HG03280 (cell line): ENCODE results near the gene TSPAN9.

Experiments
- ATAC-seq: cut with Tn5 transposase; IDR thresholded peaks from one replicate; pipeline ENCODE4 v1.9.1; 2021; ENCODE audit warnings: mild to moderate bottlenecking, moderate library complexity; ENCODE audit not compliant: unreplicated experiment

Gene TSPAN9

GRCh38 chr12:3283137-3283680, 206.0 kb downstream of the TSPAN9 start:
- ATAC-seq: no peak

DNA sequence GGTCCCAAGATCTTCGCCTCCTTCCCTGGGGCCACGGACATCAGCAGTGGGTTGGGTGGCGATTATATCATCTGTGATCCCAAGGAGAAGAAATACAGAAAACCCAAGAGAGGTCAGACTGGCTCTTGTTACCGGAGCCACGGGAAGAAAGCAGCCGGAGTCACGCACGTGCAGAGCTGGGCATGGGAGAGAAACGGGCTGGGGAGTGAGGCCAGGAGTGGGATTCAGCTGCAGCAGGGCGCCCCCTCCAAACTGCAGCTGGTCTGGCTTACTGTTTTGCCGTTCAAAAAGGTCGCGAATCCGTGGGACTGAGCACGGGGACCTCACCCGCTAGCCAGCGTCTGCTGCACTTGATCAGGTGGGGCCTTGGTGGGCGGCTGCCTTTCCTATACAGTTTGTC, 207.2 kb downstream of the TSPAN9 start:
- ATAC-seq: no peak

- ATAC-seq: no peak
Measured at GRCh38 chr12:3285570-3285969, 208.4 kb downstream of the TSPAN9 start.

- ATAC-seq: no peak
Measured at GRCh38 chr12:3288690-3289089, 211.5 kb downstream of the TSPAN9 start.

DNA sequence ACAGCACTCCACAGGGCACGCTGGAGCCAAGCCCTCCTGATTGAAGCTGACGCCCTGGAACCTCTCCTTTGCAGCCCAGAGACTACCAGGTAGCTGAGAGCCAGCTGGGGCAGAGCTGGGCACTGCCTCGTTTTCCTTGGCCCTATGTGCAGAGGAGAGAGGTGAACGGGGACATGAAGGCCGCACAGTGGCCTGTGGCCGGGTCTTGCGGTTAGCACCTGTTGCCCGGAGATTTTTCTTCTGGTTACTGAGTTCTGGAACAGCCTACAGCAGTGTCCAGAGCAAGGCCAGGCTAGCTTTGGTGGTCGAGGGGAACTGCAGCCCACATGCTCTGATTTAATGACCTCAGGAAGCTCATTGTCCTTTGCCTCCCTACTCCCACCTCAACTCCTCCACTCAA, 212.5 kb downstream of the TSPAN9 start:
- no peak for ATAC-seq

GRCh38 chr12:3291939-3292338, 214.8 kb downstream of the TSPAN9 start:
- ATAC-seq: no peak

- ATAC-seq: no peak
Measured at GRCh38 chr12:3292677-3293412, 215.7 kb downstream of the TSPAN9 start.

- no peak for ATAC-seq
Measured at GRCh38 chr12:3293446-3294161, 216.4 kb downstream of the TSPAN9 start.

DNA sequence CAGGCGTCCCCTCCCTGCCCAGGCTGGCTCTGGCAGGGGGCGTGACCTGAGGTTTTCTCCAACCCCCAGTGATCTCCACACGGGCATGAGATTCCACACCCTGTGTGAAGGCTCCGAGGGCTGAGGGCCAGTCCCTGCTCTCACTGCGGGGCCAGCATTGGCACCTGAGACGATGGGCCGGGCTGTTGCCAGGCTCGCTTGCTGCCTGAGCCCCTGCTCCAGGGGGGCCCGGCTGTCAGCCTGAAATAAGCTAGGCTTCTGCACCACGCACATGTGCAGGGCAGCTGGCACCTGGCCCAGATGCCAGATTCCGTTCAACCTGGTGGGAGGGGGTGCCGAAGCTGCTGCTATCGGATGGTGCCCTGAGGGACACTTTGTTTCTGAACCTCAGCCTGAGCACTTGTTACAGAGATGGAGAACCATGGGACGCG, 217.3 kb downstream of the TSPAN9 start:
- ATAC-seq: no peak

GRCh38 chr12:3295225-3295624, 218.0 kb downstream of the TSPAN9 start:
- ATAC-seq: no peak

GRCh38 chr12:3295646-3296408, 218.6 kb downstream of the TSPAN9 start:
- no peak for ATAC-seq

DNA sequence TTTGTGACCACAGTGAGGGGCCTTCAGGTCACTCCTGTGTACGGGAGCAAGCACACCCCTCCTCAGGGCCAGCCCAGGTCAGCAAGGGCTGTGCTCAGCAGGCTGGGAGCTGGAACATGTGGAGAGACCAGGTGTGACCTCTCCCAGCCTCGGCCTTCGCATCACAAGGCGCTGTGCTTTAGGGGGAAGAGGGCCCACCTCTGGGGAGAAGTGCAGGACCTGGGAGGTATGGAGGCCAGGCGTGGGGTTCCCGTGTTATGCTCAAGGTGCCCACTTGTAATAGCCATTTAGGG, 219.2 kb downstream of the TSPAN9 start:
- ATAC-seq: no peak

- ATAC-seq: no peak
Measured at GRCh38 chr12:3298603-3299002, 221.4 kb downstream of the TSPAN9 start.

GRCh38 chr12:3299929-3300832, 223.0 kb downstream of the TSPAN9 start:
- peak; percentile 77 for ATAC-seq

DNA sequence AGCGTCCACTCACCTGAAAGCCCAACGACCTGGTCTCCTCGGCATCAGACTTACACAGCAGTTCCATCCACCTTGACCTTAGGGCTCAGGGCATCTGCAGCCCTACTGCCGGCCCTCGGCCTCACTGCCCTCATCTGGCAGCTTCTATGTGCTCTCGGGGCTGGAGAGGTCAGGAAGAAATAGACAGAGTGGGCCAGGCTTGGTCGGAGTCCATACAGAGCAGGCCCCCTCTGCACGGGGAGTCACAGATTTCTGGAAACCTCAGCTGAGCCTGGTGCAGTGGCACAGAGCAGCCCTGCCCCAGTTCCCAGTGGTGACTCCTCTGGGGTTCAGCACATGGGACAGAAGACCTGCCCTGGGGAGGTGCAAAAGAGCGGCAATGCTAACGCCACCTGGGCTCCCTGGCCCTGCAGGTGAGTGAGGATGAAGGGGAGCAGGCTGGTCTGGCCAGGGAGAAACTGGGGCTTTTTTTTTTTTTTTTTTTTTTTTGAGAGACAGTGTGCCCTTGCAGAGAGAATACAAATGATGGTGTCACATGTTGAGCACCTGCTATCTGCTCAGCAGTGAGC, 223.7 kb downstream of the TSPAN9 start:
- ATAC-seq: no peak

DNA sequence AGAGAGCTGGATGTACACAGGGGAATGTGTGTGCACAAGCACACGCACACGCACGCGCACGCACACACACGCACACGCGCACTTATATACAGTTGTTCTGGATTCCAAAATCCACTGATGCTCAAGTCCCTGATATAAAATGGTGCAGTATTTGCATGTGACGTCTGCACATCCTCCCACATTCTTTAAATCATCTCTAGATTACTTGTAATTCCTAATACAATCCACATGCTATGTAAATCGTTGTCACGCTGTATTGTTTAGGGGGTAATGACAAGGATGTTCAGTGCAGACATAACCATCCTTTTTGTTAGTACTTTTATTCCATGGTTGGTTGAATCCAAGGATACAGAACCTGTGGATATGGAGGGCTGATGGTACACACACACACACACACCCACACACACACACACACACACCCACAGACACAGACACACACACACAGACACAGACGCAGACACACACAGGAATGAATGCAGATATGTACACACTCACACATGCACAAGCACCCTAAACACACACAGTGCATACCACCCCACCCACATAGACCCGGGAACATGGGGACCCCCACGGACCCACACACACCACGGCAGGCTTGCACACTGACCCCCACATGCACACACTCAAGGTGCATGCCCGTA, 225.3 kb downstream of the TSPAN9 start:
- no peak for ATAC-seq

DNA sequence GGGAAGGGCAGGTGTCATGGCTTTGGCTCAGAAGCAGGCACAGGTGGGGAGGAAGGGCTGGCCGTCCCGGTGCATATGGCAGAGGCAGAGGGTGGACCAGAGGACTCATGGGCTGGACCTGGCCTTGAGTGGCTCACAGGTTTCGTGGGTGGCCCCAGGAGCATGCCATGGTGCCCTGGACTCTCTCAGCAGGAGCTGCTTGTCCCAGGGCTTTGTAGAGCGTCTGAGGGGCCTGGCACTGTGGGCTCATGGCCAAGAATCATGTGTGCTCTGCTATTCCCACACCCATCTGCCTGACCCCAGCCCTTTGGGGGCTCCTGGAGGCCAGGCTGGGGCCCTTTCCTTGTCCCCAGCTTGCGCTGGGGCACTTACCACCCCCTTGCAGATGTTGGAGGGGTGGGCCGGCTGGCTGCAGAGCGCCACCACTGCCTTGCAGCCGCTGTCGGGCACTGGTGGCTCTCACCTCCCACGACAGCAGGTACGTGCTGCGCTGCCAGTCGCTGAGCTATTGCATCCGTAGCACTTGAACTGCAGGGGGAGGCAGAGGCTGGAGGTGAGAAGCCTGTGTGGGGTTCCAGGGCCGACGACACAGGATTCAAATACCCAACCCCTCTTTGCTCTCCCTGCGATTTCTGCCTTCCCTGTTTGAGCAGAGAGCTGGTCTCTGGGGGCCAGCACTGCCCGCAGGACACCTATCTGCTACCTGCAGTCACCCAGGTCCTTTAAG, 226.4 kb downstream of the TSPAN9 start:
- ATAC-seq: no peak

DNA sequence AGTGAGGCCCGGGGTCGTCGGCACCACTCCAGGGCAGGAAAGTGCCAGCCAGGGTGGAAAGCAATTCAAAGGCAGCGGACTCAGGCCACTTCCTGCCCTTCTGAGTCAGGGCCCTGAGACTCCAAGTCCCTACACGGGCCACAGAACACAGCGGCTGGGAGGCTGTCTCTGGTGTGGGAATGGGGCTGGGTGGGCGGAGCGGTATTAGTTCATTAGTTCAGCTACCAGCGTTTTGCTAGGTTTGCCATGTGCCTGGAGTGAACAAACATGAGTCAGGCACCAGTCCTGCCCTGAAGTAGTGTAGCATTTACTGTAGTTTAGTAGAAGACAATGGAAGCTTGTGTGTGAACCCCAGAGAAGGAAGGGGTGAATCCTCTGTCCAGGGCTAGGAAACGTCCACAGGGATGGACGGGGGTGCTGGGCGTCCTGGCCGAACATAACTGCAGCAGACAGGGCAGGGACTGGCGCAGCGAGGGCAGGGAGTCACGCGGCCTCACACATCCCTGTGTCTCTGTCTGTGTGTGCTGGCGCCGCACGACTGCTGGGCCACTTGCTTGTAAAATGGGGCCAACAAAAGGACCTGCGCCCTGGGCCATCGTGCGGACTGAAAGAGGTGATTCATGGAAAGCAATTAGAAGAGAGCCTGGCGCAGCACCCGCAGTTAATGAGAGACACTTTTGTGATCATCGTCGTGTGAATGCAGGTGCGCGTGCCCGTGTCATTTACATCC, 227.4 kb downstream of the TSPAN9 start:
- ATAC-seq: no peak
